Stimulated activated CD8-positive, alpha-beta memory T cell treated with anti-CD3 and anti-CD28 coated beads, Interleukin-15, amount 100 ng/mL, for 24 hours (primary cell): ENCODE results near the gene ZNF101.
"Not testable (repeated sequence)": the region's sequence is repeated elsewhere in the genome, so short reads cannot be mapped to it uniquely, and the experiment has no call there.

ENCODE experiments used
- DNase-seq: peaks from one replicate; pipeline ENCODE4 v3.0.0-alpha.2; 2020; ENCODE audit warnings: low read depth

ZNF101 gene

DNA sequence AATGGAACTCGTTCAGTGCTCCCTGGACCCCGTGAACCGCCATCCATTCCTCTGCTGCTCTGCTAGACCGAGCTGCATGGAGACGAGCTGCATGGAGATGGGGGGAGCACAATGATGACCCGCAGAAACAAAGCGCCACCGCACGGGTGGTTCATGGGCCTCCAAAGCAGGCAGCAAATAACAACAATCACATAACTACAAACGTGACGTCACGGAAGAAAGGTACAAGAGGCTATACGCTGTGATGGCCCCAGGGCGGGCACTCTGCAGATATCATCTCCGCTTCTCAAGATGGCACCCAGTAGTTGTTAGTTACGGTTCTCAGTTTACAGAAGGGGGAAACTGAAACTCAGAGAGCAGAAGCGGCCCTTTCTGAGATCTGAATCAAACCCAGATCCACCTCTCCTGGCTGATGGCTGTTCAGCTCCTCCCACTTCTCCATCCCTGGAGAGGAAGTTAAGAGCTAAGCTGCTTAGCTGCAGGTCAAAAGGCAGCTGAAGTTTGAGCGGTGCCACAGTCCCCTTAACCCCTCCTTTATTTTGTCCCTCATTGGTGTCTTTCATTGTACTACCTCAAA is 6.9 kb upstream of the ZNF101 start:
- no peak for DNase-seq

DNA sequence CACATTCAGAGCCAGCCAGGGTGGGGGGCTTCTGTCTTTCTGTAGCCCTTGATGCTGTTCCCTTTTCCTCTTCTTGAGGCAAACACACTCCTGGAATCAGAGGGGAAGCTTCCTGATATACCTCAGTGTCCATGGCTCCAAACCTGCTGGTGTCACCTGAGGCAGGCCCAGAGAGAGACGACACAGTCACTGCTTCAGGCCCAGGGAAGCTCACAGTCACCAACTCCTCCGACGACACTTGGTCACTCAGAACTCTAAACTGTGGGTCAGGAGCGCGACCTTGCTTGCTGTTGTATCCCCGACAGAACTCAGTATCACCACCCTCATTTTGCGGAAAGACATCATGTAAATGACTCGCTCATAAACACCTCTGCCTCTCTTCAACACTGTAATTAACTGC is 6.3 kb upstream of the ZNF101 start:
- no peak for DNase-seq

DNA sequence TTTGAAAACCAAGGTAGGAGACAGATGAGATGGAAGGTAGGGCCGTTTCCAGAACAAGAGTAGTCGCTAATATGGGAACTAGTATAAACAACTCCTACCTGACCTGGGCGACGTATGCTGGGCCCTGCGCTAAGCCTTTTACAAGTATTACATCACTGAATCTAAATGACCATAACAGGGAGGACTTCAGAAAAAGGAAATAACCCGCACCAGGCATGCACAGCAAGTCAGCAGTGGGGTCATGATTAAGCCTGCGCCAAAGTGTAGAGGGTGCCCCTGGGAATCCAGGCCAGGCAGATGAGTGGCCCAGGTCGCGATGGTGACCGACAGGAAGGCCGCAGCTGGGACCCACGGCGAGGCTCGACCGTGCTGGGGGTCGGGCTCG is 5.8 kb upstream of the ZNF101 start:
- no peak for DNase-seq

DNA sequence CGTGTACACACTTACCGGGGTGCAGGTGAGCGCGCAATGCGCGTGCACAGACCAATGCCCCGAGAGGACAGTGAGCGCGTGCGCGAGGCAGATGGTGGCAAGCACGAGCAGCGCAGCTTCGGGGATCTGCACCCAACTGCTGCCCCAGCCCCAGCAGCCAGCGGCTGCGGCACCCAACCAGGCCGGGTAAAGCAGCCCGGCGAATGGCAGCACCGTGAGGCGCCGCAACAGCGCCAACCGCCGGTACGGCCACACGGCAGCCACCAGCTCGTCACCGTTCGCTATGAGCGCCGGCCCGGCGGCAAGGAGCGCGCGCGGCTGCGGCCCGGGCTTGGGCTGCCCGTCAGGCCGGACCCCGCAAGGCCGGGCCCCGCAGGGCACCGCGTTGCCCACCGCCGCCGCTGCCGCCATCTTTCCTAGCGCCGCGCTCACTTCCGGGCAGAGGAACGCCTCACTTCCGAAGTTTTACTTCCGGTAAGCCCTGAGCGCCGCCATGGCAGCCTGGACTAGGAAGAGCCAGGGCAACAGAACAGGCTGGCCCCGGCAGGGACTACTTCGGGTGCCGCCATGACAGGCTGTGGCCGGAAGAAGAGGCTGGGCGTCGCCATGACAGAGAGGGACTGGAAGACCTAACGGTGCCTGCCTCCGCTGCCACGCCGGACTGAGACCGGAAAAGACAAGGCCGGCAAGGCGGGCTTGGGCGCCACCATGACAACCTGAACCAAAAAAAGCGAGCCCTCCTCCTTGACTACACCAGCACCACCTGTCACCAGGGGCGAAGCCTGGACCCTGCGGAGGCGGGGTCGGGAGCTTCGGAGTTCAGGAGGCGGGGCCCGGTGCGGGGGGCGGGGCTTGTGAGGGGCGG is 5.2 kb upstream of the ZNF101 start, which contains the start of gene ATP13A1:
Gene ATP13A1, minus strand, starts transcription at position 421 of the 865 bp plus-strand sequence. Its CDS starts 10 bp downstream, at position 411.
- peak; percentile 75 for DNase-seq

DNA sequence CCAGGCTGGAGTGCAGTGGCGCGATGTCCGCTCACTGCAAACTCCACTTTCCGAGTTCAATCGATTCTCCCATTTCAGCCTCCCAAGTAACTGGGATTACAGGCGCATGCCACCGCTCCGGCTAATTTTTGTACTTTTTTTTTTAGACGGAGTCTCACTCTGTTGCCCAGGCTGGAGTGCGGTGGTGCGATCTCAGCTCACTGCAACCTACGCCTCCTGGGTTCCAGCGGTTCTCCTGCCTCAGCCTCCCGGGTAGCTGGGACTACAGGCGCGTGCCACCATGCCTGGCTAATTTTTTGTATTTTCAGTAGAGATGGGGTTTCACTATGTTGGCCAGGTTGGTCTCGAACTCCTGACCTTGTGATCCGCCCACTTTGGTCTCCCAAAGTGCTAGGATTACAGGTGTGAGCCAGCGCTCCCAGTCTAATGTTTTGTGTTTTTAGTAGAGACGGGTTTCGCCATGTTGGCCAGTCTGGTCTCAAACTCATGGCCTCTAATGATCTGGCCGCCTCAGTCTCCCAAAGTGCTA is 3.2 kb upstream of the ZNF101 start:
- not testable (repeated sequence) for DNase-seq

DNA sequence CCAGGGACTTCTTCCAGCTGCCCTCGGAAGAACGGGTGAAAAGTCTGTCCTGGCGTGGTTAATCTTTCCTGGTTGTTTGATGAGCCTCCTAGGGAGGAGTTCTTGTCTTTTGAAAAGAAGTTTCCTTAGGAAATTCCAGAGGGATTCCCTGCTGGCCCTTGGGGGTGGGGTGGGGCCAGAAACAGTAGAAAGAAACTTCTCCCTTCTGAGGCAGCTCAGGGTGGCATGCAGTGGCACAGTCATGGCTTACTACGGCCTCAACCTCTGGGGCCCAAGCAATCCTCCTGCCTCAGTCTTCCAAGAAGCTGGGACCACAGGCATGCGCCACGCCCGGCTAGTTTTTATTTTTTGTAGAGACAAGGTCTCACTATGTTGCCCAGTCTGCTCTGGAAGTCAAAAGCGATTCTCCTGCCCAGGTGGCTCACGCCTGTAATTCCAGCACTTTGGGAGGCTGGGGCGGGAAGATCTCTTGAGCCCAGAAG is 1.5 kb downstream of the ZNF101 start:
- no peak for DNase-seq

DNA sequence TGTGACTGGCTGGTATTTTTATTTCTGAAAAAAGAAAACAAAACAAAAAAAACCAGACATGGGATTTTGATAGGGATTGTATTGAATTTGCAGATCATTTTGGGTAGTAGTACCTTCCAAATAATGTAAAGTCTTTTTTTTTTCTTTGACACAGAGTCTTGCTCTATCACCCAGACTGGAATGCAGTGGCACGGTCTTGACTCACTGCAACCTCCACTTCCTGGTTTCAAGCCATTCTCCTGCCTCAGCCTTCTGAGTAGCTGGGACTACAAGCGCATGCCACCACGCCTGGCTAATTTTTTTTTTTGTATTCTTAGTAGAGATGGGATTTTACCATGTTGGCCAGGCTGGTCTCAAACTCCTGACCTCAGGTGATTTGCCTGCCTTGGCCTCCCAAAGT is 4.2 kb downstream of the ZNF101 start:
- DNase-seq, result no peak

DNA sequence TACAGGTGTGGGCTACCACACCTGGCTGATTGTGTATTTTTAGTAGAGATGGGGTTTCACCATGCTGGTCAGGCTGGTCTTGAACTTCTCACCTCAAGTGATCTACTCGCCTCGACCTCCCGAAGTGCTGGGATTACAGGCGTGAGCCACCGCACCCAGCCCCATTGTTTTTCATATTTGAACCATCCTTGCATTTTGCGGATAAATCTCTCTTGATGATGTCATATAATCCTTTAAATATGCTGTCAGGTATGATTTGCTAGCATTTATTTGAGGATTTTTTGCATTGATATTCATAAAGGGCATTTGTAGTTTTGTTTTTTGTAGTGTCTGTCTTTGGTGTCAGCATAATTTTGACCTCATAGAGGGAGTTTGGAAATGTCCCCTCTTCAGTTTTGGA is 5.7 kb downstream of the ZNF101 start:
- no peak for DNase-seq

DNA sequence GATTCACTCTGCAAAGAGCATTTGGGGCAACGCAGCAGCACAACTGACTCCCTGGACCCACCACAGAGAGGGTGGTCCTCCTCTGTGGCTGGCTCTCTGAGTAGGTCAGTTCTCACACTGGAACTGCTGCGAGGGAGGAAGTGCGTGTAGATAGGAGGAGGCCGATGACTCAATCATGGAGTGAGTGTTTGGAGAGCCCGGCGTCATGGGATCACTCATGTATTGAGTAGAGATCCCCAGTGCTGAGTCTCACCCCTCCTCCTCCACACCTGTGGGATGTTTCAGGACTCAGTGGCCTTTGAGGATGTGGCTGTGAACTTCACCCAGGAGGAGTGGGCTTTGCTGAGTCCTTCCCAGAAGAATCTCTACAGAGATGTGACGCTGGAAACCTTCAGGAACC is 8.9 kb downstream of the ZNF101 start:
- no peak for DNase-seq

DNA sequence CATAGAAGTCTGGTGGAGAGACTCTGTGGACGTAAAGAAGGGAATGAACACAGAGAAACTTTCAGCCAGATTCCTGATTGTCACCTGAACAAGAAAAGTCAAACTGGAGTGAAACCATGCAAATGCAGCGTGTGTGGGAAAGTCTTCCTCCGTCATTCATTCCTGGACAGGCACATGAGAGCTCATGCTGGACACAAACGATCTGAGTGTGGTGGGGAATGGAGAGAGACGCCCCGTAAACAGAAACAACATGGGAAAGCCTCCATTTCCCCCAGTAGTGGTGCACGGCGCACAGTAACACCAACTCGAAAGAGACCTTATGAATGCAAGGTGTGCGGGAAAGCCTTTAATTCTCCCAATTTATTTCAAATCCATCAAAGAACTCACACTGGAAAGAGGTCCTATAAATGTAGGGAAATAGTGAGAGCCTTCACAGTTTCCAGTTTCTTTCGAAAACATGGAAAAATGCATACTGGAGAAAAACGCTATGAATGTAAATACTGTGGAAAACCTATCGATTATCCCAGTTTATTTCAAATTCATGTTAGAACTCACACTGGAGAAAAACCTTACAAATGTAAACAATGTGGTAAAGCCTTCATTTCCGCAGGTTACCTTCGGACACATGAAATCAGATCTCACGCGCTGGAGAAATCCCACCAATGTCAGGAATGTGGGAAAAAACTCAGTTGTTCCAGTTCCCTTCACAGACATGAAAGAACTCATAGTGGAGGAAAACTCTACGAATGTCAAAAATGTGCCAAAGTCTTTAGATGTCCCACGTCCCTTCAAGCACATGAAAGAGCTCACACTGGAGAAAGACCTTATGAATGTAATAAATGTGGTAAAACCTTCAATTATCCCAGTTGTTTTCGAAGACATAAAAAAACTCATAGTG is 10.8 kb downstream of the ZNF101 start:
- no peak for DNase-seq

DNA sequence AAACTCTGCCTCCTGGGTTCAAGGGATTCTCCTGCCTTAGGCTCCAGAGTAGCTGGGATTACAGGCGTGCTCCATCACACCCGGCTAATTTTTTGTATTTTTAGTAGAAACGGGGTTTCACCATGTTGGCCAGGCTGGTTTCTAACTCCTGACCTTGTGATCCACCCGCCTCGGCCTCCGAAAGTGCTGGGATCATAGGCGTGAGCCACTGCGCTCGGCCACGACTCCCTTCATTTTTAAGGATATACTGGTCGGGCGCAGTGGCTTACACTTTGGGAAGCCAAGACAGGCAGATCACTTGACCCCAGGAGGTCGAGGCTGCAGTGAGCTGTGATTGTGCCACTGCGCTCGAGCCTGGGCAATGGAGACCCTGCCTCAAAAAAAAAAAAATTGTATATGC is 17.5 kb downstream of the ZNF101 start:
- DNase-seq, result not testable (repeated sequence)

DNA sequence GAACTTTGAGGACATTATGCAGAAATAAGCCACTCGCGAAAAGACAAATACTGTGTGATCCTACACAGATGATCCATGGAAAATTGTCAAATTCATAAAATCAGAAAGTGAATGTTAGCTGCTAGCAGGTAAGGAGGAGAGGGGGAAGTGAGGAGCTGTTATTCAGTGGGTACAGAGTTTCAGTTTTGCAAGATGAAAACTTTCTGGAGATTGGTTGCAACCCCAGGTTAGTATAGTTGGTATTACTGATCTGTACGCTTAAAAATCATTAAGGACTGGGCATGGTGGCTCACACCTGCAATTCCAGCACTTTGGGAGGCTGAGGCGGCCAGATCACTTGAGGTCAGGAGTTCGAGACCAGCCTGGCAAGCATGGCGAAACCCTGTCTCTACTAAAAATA is 17.9 kb downstream of the ZNF101 start:
- DNase-seq, result no peak

DNA sequence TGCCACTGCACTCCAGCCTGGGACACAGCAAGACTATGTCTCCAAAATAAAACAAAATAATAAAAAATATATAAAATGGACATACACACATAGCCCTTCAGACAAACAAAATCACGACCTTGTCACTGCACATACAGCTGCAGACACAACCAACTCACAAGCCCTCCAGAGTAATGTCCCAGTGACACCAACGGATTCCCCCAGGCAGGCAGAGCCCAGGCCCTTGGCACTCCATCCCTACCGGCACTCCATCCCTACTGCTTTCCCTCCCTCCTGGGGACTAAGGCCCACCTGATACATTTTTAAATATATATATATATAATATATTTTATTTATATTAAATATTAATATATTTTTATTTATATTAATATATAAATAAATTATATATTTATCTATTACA is 18.5 kb downstream of the ZNF101 start:
- no peak for DNase-seq

DNA sequence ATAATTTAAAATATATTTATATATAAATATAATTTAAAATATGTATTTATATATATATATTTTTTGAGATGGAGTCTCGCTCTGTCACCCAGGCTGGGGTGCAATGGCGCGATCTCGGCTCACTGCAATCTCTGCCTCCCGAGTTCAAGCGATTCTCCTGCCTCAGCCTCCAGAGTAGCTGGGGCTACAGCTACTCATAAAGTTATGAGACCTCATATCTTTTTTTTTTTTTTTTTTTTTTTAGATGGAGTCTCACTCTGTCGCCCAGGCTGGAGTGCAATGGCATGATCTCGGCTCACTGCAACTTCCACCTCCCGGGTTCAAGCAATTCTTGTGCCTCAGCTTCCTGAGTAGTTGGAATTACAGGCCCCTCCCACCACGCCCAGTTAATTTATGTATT is 20.4 kb downstream of the ZNF101 start:
- not testable (repeated sequence) for DNase-seq

DNA sequence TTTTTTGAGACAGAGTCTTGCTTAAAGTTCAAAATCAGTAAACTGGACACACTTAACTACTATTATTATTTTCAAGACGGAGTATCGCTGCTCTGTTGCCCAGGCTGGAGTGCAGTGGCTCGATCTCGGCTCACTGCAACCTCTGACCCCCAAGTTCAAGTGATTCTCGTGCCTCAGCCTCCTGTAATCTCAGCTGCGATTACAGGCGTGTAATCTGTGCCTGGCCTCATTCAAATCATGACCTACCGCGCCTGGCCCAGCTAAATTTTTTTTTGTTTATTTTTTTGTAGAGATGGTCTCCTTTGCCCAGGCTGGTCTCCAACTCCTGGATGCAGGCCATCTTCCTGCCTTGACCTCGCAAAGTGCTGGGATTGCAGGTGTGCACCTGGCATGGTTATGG is 23.0 kb downstream of the ZNF101 start:
- DNase-seq, result no peak

DNA sequence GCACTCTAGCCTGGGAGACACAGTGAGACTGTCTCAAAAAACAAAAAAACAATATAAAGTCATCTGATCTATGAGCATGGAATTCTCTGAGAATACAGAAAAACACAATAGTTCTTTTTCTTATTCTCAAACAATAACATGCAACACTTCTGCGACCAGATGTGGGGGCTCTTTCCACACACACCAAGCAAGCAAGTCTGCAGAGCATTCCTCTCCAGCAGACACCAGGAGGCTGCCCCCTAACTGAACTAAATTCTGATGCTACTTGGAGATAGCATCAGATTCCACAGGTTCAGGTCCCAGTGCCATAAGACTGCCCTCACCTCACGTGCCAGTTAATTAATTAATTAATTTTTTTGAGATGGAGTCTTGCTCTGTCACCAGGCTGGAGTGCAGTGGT is 27.7 kb downstream of the ZNF101 start:
- DNase-seq, result no peak

DNA sequence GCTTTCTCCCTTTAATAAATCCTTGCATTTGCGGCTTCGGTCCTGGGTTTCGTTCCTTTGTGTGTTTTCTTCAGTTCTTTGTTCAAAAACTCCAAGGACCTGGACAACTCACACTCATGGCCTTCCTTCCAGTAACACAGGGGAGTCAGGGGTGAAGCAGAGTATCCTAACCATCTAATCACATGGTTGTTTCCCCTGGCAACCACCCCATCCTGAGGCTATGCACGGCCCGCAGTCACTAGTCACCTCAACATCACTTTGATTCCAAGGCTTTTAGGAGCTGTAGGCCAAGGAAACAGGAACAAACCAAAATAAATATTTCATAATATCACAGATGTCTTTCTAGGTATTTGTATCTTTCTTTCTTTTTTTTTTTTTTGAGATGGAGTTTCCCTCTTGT is 28.9 kb downstream of the ZNF101 start:
- DNase-seq, result no peak

DNA sequence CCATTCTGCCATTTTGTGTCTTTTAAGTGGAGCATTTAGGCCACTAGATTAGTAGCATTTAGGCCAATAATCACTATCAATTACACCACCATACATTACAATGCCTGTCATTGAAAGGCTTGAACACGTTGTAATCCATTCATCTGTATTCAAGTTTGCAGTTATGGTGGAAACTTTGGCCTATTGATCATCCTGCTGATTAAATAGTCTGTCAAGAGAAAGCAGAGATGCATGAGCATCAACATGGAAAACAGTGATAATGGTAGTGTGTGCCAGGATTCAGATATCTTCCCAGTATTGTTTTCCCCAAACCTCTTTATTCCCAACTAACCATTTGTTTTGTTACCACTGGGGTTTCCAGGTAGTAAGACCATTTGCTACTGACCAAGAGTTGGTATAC is 31.9 kb downstream of the ZNF101 start:
- not testable (repeated sequence) for DNase-seq

DNA sequence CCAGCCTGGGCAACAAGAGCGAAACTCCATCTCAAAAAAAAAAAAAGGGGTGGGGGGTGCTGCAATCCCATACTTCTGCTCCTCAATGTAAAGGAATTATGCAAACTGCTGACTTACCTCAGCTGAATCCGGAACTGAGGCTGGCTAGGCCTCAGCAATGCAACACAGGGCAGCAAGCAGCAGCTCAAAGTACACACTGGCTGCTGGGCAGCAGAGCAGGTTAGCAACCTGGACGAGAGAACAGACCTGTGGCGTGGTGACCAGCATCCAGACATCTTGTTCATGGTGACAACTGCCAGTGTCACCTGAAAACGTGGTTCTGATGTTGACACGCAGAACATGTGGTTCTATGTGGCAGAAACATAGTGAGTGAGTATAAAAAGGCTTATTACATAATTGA is 36.2 kb downstream of the ZNF101 start:
- no peak for DNase-seq

DNA sequence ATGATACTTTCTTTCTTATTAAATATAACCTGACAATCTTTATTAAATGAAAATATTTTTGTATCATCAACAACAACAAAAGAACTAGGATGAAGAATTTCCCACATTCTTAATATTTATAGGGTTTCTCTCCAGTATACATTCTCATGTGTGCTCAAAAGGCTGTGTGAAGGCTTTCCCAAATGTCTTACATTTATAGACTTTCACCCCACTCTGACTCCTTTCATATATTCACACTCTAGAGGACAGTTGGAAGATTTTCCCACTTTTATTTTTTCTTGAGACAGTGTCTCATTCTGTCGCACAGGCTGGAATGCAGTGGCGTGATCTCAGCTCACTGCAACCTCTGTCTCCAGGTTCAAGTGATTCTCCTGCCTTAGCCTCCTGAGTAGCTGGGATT is 41.9 kb downstream of the ZNF101 start:
- DNase-seq, result no peak

DNA sequence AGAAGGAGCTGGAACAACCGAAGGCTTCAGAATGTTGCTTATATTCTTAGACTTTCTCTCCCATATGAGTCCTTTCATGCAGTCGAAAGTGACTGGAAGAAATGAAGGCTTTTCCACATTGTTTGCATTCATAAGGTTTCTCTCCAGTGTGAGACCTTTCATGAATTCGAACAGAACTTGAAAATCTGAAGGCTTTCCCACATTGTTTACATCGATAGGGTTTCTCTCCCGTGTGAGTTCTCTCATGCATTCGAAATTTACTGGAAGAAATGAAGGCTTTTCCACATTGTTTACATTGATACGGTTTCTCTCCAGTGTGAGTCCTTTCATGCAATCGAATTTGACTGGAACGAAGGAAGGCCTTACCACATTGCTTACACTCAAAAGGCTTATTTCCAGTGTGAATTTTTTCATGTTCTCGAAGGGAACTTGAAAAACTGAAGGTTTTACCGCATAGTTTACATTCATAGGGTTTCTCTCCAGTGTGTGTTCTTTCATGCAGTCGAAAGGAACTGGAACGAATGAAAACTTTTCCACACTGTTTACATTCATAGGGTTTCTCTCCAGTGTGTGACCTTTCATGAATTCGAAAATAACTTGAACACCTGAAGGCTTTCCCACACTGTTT is 42.8 kb downstream of the ZNF101 start:
- DNase-seq, result no peak
